Right ventricle myocardium superior (tissue), 1 donor: ENCODE data around the gene KANSL1. TPM values are rescaled to one million over a fixed set of nuclear protein-coding genes. Genes with fewer than 3 reads are reported as not detected.
"Not testable (repeated sequence)": the region's sequence is repeated elsewhere in the genome, so short reads cannot be mapped to it uniquely, and the experiment has no call there.

Source experiments
- ATAC-seq: fragments of 200-7000 bp; cut with Tn5 transposase; one replicate; pipeline ENCODE4 v1.9.1; 2020; ENCODE audit warnings: mild to moderate bottlenecking; ENCODE audit not compliant: poor library complexity
- DNase-seq: peaks from one replicate; pipeline ENCODE4 v3.0.0-alpha.2; 2020
- intact Hi-C: fragments of 100-400 bp; cut with DNase I; formaldehyde crosslinking; loops from one replicate; pipeline ENCODE4 v1.11.2; 2022
- total RNA-seq: library from RNA; stranded (reverse); fragmentation: NEBNext Ultra II Directional; extraction: Animal tissue kit (Norgen Biotek cat#: 25700); gene quantifications from one replicate; pipeline ENCODE4 v1.2.1, GENCODE V29; 2021
- donor health status: DM: no; HTN: yes; CAD: no; lungs with severe emphysema.

KANSL1 gene
- total RNA-seq, 1 donor from 2014 or later, result 25.1 TPM

DNA sequence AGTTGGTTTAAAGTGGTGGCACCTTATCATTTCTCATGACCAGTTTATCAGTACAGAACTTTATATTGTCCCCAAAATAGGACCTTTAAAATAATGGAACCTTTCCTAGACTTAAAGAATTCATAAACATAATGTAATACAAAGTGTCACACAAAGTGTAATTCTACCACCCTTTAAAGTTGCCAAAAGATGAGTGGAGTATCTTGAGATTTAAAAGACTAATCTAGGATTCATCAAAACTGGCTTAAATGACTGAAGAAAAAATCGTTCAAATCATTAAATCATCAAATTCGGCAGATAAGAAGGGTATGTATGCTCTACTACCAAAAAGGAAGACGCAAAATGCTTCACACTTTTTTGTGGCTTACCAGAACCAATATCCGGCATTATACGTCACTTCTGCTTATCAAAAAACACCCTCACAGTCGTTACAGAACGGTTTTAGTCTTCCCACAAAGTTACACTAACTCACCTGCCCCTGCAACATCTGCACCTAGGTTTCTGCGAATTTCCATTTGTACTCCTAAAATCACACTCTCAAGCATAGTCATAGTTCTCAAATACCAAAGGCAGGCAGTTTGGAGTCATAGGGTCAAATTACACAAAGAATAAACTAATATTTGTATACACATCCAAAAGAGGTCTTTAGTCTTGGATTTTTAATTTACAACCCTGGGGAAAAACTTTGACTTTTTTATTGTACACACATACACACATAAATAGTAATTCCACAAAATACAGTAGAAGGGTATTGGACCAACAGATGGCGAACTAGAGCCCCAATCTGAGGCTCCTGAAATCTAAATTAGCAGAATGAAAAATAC is 1.4 kb upstream of the KANSL1 start:
- no peak for DNase-seq
- no peak for ATAC-seq
- intact Hi-C loops, result no loop called here

DNA sequence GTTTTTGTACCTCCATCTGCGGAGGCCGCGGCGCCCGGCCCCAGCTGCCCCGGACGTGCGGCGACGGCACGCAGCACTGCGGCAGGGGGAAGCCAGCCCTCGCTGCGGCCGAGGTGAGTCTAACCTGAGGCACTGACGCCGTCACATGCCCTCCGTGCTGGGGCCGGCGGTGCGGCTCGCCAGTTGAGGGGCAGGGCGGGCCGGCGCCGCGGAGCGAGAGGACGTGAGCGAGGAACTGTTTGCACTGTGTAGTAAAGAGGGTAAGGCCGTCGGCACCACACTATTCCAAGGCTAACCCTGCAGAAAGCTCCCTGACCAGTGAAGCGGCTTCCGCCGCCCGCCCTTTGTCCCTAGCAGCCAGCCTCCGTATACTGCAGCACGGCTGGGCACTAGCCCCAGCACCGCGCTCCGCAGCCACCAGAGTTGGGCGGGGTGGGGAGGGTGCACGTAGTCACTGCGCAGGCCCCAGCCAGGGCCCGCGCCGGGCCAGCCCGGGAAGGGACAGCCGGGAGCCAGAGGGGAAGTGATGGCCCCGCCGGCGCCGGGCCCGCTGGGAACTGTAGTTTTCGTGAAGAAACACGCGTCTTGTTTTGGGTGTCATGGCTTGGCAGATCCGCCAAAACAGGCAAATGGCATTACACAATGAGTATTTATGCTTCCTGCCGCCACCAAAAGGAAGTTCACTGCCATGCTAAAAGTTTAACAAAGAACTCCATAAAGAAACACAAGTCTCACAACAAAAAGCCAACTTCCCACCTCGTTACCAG is 580 bp upstream of the KANSL1 start:
- peak; percentile 98 for DNase-seq
- peak; percentile 94 for ATAC-seq
- intact Hi-C loops, result no loop called here

DNA sequence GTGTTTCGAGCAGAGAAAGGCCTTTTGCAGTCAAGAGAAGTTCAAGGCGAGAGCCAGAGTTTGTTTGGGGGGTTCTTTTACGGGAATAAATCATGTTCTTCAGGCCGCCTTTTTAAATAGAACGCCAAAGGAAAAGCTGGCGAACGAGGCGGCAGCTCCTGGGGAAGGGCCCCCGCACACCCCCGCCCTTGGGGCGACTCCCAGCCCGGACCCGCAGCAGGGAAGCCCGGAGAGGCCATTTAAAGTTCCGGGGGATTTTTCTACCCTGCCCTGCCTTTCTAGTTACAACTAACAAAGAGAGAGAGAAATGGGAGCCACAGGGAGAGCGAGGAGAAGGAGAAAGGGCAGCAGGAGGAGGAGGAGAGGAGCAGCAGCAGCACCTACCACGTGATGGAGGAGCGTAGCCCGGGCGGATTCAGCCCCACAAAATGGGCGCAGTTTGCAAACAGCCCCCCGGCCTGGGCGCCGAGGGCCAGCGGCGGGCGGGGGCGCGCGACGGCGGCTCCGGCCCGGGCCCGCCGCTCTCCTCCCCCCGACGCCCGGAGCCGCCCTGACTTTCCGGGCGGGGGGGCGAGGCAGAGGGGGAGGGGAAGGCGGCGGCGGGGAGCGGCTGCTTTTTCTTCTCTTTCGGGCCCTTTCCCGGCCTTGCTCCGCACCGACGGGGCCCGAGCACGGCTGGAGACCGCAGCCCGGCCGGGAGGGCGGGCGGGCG is 634 bp downstream of the KANSL1 start:
- peak; percentile 72 for DNase-seq
- intact Hi-C loops, result no loop called here
- peak; percentile 63 for ATAC-seq

DNA sequence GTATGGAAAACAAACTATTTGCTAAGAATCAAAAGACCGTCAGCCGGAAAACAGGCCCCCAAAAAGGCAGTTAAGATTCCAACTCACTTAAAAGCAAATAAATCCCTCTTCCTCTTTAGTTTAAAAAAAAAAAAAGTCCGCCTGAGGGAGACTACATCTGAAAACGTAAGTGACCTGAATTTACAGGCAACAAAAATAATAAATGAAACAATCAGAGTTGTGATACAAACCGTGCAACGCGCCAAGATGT is 1.1 kb downstream of the KANSL1 start:
- no peak for DNase-seq
- intact Hi-C loops, result no loop called here
- ATAC-seq, result no peak

DNA sequence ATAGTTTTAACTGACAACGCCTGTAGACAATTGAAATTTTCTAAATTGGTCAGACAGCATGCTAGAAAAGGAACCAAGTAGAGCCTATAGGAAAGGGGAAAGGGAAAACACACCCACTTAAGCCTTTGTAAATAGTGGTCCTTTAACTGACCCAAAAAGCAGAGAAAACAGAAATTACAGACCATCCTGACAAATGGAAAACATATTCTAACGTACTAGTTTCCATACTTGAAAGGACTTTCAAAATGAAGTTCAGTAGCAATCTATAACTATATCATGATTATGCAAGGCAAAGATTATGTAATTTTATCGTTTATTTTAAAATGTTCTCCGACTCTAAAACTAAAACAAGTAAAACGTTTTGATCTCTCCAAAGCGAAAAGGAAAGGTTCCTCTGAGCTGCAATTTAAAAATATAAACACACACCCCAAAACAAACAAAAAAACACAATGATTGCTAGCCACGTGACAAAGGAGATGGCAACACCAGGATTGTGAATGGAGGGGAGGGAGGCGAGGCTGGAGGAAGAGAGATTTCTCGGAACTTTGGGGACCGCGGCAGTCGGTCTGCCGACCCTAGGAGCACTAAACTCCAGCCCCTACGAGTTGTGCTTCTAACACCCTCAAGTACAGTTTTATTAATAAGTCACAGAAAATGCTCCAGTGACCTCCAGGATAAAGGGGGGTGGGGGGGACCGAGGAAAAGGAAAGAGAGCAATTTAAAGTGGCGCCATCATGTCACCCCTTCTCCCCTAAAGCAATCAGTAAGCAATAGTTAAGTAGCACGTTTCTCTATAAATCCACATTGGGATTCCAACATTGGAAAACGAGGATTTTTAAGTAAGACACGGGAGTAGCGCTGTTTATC is 1.7 kb downstream of the KANSL1 start:
- DNase-seq, result no peak
- no peak for ATAC-seq

DNA sequence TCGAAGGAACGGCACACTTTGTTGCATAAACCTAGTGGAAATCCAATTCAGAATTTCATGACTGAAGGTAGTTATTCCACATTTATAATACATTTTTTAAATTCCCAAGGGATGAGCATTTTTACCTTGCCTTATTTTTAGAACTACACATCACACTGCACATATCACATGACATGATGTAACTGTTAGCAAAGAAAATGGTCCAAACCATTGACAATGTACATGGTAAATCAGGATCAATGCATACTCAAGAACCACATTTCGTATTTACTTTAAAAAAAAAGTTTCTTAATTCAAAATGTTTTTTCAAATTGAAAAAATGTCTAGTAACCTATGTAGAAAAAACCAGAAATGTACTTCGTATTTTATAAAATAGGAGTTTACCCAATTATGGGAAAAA is 2.5 kb downstream of the KANSL1 start:
- ATAC-seq, result no peak
- intact Hi-C loops, result no loop called here

More for the DNA sequence above, 1.7 kb downstream of the KANSL1 start:
- intact Hi-C loops, result no loop called here

DNA sequence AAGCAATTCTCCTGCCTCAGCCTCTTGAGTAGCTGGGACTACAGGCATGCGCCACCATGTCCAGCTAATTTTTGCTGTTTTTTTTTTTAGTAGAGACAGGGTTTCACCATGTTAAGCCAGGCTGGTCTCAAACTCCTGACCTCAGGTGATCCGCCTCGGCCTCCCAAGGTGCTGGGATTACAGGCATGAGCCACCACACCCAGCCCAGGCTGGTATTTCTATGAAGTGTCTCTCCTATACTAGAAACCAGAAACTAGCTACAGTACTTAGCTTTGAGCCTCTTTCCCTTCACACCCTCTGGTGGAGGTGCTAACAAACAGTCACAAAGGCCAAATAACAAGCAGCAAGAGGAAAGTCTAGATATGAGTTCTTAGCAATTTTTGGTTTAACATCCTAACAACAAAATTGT is 6.4 kb downstream of the KANSL1 start:
- ATAC-seq, DNase-seq: not testable (repeated sequence)
- intact Hi-C loops, result loop anchor here (5.0 kb wide), 1 partner anchor 140 kb away; no protein-coding TSS in a partner anchor

More for the DNA sequence above, 2.5 kb downstream of the KANSL1 start:
- DNase-seq, result no peak

DNA sequence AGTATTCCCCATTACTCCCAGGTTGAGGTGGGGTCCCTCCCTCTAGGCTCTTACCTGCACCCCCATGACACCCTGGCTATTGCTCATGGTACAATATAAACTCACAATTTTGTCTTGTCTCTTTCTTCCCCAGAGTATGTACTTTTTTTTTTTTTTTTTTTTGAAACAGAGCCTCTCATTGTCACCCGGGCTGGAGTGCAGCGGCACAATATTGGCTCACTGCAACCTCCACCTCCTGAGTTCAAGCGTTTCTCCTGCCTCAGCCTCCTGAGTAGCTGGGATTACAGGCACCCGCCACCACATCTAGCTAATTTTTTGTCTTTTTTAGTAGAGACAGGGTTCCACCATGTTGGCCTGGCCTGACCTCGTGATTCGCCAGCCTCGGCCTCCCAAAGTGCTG is 8.5 kb downstream of the KANSL1 start:
- intact Hi-C loops, result loop anchor here (5.0 kb wide), 1 partner anchor 137 kb away; no protein-coding TSS in a partner anchor
- no peak for DNase-seq
- ATAC-seq, result no peak

DNA sequence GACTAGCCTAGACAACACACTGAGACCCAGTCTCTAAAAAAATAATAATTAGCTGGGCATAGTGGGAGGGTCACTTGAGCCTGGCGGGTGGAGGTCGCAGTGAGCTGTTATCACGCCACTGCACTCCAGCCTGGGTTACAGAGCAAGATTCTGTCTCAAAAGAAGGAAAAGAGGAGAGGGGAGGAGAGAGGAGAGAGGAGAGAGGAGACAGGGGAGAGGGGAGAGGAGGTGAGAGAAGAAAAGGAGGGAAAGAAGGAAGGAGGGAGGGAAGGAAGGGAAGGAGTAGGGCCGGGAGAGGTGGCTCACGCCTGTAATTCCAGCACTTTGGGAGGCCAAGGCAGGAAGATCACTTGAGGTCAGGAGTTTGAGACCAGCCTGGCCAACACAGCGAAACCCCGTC is 9.8 kb downstream of the KANSL1 start:
- ATAC-seq, DNase-seq, intact Hi-C loops: not testable (repeated sequence)

DNA sequence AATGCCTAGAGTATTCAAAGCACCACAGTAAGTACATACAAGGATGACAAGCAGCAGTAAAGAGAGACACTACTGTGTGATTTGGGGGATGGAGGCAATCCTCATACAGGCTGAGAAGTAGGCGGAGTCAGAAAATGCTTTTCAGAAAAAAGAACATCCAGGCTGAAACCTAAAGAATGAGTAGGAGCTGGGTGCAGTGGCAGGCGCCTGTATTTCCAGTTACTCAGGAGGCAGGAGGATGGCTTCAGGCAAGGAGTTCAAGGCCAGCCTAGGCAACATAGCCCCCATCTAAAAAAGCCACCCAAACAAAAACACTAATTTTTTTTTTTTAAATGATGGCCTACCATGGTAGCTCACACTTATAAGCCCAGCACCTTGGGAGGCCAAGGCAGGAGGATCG is 10.3 kb downstream of the KANSL1 start:
- ATAC-seq (no peak), DNase-seq (no peak)
- intact Hi-C loops, result no loop called here

DNA sequence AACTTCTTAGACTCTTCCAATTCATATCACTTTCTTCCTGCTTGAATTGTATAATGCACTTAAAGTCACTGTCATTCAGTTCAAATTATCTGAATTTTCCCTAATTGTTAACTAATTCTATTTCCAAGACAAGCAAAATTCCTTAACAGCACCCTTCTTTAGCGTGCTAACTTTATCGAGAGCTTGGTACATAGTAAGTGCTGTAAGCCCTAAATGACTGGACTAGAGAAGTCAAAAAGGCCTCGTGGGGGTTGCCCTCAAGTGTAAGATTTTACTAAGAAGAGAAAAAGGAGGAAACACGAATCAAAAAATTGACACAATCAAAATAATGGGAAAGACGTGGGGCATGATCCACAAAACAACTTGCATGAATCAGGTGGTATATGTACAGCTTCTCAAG is 11.3 kb downstream of the KANSL1 start:
- ATAC-seq (no peak), DNase-seq (no peak)
- intact Hi-C loops, result no loop called here

DNA sequence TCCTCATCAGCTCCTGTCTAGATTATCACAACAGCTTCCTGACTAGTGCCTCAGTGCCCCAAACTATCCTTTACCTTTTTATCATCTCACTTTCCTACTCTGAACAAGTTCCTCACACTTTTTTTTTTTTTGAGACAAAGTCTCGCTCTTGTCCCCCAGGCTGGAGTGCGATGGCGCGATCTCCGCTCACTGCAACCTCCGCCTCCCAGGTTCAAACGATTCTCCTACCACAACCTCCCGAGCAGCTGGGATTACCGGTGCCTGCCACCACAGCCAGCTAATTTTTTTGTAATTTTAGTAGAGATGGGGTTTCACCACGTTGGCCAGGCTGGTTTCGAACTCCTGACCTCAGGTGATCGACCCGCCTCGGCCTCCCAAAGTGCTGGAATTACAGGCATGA is 11.9 kb downstream of the KANSL1 start:
- ATAC-seq, intact Hi-C loops, DNase-seq: not testable (repeated sequence)

DNA sequence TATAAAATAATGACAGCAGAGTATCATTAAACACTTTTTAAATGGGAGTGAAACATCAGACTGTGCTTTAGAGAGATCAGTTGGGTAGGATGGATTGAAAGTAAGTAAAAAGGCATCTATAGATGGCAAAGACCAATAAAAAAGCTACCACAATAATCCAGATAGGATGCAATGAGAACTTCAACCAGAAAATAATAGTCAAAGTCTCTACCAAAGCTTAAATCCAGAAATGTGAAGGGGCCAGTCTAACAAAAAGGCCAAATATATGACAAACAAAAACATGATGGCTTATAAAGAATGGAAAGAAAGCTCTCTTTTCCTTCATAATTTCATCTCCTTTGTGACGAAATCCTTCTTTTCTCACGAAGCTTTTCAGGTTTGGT is 12.3 kb downstream of the KANSL1 start:
- ATAC-seq (no peak), DNase-seq (no peak)
- intact Hi-C loops, result no loop called here

DNA sequence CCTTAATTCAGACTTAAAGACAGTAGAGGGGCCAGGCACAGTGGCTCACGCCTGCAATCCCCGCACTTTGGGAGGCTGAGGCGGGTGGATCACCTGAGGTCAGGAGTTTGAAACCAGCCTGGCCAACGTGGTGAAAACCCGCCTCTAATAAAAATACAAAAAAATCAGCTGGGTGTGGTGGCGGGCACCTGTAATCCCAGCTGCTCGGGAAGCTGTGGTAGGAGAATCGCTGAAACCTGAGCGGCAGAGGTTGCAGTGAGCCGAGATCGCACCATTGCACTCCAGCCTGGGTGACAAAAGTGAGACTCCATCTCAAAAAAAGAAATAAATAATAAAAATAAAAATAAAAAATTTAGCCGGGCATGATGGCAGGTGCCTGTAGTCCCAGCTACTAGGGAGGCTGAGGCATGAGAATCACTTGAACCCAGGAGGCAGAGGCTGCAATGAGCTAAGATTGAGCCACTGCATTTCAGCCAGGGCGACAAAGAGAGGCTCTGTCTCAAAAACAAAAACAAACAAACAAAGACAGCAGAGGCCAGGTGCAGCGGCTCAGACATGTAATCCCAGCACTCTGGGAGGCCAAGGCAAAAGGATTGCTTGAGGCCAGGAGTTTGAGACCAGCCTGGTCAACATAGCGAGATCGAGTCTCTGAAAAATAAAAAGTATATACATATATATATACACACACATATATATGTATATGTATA is 12.9 kb downstream of the KANSL1 start:
- DNase-seq, ATAC-seq, intact Hi-C loops: not testable (repeated sequence)

DNA sequence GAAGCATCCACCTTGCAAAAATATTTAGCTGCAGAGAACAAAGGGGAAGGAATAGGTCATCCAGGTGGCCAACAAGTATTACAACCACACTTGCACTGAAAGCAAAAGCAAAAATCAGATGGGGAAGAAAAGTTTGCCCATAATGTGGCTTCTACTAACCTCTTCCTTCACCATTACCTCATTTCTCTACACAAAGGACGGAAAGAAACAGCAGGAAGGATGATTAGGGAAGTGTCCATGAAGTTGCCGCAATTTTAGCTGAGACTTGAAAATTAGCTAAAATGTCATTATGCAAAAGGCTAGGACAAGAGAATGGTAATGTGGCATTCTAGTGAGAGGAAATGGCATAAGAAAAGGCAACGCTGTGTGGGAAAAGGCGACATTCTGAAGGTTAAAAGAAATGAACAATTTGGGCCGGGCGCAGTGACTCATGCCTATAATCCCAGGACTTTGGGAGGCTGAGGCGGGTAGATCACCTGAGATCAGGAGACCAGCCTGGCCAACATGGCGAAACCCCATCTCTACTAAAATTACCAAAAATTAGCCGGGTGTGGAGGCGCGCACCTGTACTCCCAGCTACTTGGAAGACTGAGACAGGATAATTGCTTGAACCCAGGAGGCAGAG is 13.7 kb downstream of the KANSL1 start:
- DNase-seq (no peak), ATAC-seq (peak; percentile 41)
- intact Hi-C loops, result no loop called here

DNA sequence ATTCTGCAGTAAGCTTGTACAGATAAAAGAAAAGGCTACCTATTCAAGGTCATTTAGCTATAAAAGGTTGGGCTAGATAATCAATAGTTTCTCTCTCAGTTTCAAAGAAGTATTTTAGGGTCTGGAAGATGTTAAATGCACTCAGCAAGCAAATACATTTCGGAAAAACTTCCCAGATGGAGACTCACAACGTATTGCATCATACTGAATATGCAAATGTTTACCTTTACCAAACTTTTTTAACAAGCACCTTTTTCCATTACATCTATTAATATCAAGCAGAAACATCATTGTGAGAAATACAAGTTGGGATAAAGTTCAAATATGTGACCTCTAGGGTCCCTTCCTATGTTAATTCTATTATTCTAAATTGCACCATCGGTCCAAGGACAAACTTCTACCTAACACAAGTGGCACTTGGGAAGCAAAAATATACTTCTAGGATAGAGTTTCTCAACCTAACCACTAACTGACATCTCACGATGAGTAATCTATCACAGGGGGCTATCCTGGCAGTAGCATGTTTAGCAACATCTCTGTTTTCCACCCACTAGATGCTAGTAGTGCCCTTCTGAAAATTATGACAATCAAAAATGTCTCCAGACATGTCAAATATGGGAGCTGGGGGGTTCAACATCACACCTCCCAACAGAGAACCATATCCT is 14.5 kb downstream of the KANSL1 start:
- DNase-seq, result no peak
- ATAC-seq, result no peak
- intact Hi-C loops, result no loop called here

DNA sequence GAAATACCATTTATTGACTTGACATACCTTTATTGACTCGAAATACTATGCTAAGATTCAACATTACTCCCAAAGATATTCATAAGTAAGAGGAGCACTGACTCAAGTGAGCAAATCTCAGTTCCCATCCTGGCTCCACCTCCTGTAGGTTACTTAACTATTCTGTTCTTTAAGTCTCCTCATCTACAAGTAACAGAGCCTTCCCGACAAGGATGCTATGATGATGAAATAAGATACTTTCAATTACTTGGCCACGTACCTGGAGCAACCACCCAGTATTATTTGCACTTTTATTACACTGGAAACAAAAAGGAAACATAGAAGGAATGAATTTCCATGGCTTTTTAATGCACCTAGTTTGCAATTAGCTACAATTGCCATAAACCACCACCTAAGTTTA is 16.3 kb downstream of the KANSL1 start:
- DNase-seq, result no peak
- intact Hi-C loops, result no loop called here
- no peak for ATAC-seq
